HEK293T (cell line): ENCODE measurements around the gene LEMD1.

Source experiments
- CTCF ChIA-PET: fragments of 350-600 bp; formaldehyde crosslinking; extraction: SDS; loops from one replicate; lab custom pipeline; 2021; ENCODE audit warnings: antibody characterized with exemption, inconsistent platforms; lab: Yijun Ruan, JAX
- POLR2A ChIA-PET: fragments of 350-600 bp; formaldehyde crosslinking; extraction: SDS; loops from one replicate; lab custom pipeline; 2020; ENCODE audit warnings: antibody characterized with exemption, inconsistent platforms; lab: Yijun Ruan, JAX
- DNase-seq: peaks from one replicate; pipeline ENCODE4 v3.0.0; 2012; ENCODE audit warnings: mixed read lengths; ENCODE audit errors: extremely low spot score
- ARNT ChIP-seq: fragments of 450-650 bp; IDR thresholded peaks from 2 replicates; pipeline ENCODE4 v1.6.1; 2017; ENCODE audit warnings: mild to moderate bottlenecking
- BHLHE40 ChIP-seq: fragments of 450-650 bp; IDR thresholded peaks from 2 replicates; pipeline ENCODE4 v1.6.1; 2016; ENCODE audit warnings: mild to moderate bottlenecking, moderate library complexity, borderline replicate concordance
- CTBP1 ChIP-seq: fragments of 450-650 bp; IDR thresholded peaks from 2 replicates; pipeline ENCODE4 v1.6.1; 2016; ENCODE audit warnings: borderline replicate concordance
- ELF4 ChIP-seq: fragments of 450-650 bp; IDR thresholded peaks from 2 replicates; pipeline ENCODE4 v1.6.1; 2017; ENCODE audit warnings: antibody characterized with exemption
- FOXA1 ChIP-seq: fragments of 450-650 bp; IDR thresholded peaks from 2 replicates; pipeline ENCODE4 v1.6.1; 2016; ENCODE audit warnings: mild to moderate bottlenecking
- FOXK2 ChIP-seq: fragments of 450-650 bp; IDR thresholded peaks from 2 replicates; pipeline ENCODE4 v1.6.1; 2016; ENCODE audit warnings: mild to moderate bottlenecking
- FOXM1 ChIP-seq: fragments of 450-650 bp; IDR thresholded peaks from 2 replicates; pipeline ENCODE4 v1.6.1; 2017; ENCODE audit warnings: mild to moderate bottlenecking, borderline replicate concordance
- HDGF ChIP-seq: fragments of 450-650 bp; IDR thresholded peaks from 2 replicates; pipeline ENCODE4 v1.6.1; 2017; ENCODE audit warnings: antibody characterized with exemption, borderline replicate concordance
- L3MBTL2 ChIP-seq: fragments of 450-650 bp; conservative IDR thresholded peaks from 2 replicates; pipeline ENCODE4 v1.6.1; 2016; ENCODE audit warnings: mild to moderate bottlenecking
- LEF1 ChIP-seq: fragments of 450-650 bp; IDR thresholded peaks from 2 replicates; pipeline ENCODE4 v1.6.1; 2017; ENCODE audit warnings: mild to moderate bottlenecking, borderline replicate concordance
- NFRKB ChIP-seq: fragments of 450-650 bp; IDR thresholded peaks from 2 replicates; pipeline ENCODE4 v1.6.1; 2016; ENCODE audit warnings: mild to moderate bottlenecking, moderate library complexity
- PKNOX1 ChIP-seq: fragments of 450-650 bp; IDR thresholded peaks from 2 replicates; pipeline ENCODE4 v1.6.1; 2016
- SP1 ChIP-seq: fragments of 450-650 bp; IDR thresholded peaks from 2 replicates; pipeline ENCODE4 v1.6.1; 2017
- SUZ12 ChIP-seq: fragments of 450-650 bp; IDR thresholded peaks from 2 replicates; pipeline ENCODE4 v1.6.1; 2016; ENCODE audit warnings: mild to moderate bottlenecking
- TARDBP ChIP-seq: fragments of 450-650 bp; IDR thresholded peaks from 2 replicates; pipeline ENCODE4 v1.6.1; 2016
- ZNF384 ChIP-seq: fragments of 450-650 bp; IDR thresholded peaks from 2 replicates; pipeline ENCODE4 v1.6.1; 2016

LEMD1 gene

GRCh38 chr1:205374210-205375078 lies 47.4 kb downstream of the LEMD1 start:
- CTCF ChIA-PET = interaction anchor here (1.3 kb wide), 1 partner anchor 24 kb away, joined by 3 read pairs; no protein-coding TSS in a partner anchor
- TF ChIP-seq NFRKB (no peak), LEF1 (no peak), L3MBTL2 (no peak), SP1 (no peak), PKNOX1 (no peak), ELF4 (no peak), CTBP1 (no peak), TARDBP (no peak), FOXA1 (no peak), SUZ12 (no peak)
- no peak for DNase-seq
- POLR2A ChIA-PET = interaction anchor here (1.1 kb wide), 1 partner anchor 147 kb away, joined by 3 read pairs; the partner anchor contains the start of gene TMCC2

- no peak for TF ChIP-seq ZNF384
- no peak for TF ChIP-seq SP1
- no peak for TF ChIP-seq CTBP1
- TF ChIP-seq BHLHE40 = no peak
- TF ChIP-seq PKNOX1 = no peak
- no peak for TF ChIP-seq ELF4
- no peak for TF ChIP-seq LEF1
- TF ChIP-seq HDGF = no peak
- no peak for TF ChIP-seq ARNT
- TF ChIP-seq TARDBP = no peak
- TF ChIP-seq FOXK2 = no peak
- TF ChIP-seq FOXA1 = no peak
- TF ChIP-seq L3MBTL2 = no peak
- TF ChIP-seq NFRKB = no peak
- TF ChIP-seq FOXM1 = no peak
- no peak for TF ChIP-seq SUZ12
- ChIA-PET POLR2A (no interaction called here), CTCF (no interaction called here)
- DNase-seq = no peak
Observed at GRCh38 chr1:205373798-205374175, 48.1 kb downstream of the LEMD1 start.

- no peak for DNase-seq
- POLR2A ChIA-PET = interaction anchor here (1.0 kb wide), 1 partner anchor 25 kb away, joined by 3 read pairs; no protein-coding TSS in a partner anchor
Observed at GRCh38 chr1:205373022-205373797, 48.6 kb downstream of the LEMD1 start.

GRCh38 chr1:205371871-205372660 lies 49.8 kb downstream of the LEMD1 start:
- CTCF ChIA-PET = interaction anchor here (1.9 kb wide), 1 partner anchor 18 kb away, joined by 8 read pairs; no protein-coding TSS in a partner anchor
- TF ChIP-seq FOXK2 = no peak
- TF ChIP-seq TARDBP = no peak
- no peak for TF ChIP-seq SP1
- TF ChIP-seq BHLHE40 = no peak
- no peak for TF ChIP-seq ZNF384
- no peak for TF ChIP-seq L3MBTL2
- TF ChIP-seq FOXA1 = no peak
- TF ChIP-seq SUZ12 = no peak
- no peak for TF ChIP-seq ARNT
- no peak for TF ChIP-seq FOXM1
- no peak for TF ChIP-seq NFRKB
- TF ChIP-seq ELF4 = no peak
- POLR2A ChIA-PET = interaction anchor here (1.0 kb wide), 1 partner anchor 24 kb away, joined by 3 read pairs; no protein-coding TSS in a partner anchor

More at GRCh38 chr1:205373022-205373797, 48.6 kb downstream of the LEMD1 start:
- TF ChIP-seq LEF1 (no peak), PKNOX1 (peak; percentile 7; the same call in 1 of the 2 replicates)
- CTCF ChIA-PET = interaction anchor here (1.9 kb wide), 1 partner anchor 19 kb away, joined by 8 read pairs; no protein-coding TSS in a partner anchor

GRCh38 chr1:205370780-205371179 lies 51.1 kb downstream of the LEMD1 start:
- no peak for DNase-seq
- TF ChIP-seq LEF1 = no peak
- TF ChIP-seq FOXK2 = no peak
- no peak for TF ChIP-seq SP1
- no peak for TF ChIP-seq NFRKB
- no peak for TF ChIP-seq L3MBTL2
- no peak for TF ChIP-seq BHLHE40
- TF ChIP-seq ZNF384 = no peak
- no peak for TF ChIP-seq SUZ12
- TF ChIP-seq ARNT = no peak
- TF ChIP-seq FOXM1 = no peak
- TF ChIP-seq HDGF = no peak
- TF ChIP-seq CTBP1 = no peak
- TF ChIP-seq ELF4 = no peak
- CTCF ChIA-PET = interaction anchor here (1.1 kb wide), 1 partner anchor 17 kb away, joined by 3 read pairs; no protein-coding TSS in a partner anchor
- POLR2A ChIA-PET = no interaction called here

More at GRCh38 chr1:205371871-205372660, 49.8 kb downstream of the LEMD1 start:
- no peak for DNase-seq
